ENCODE measurements around the gene FSD1L. TPM values are rescaled to one million over a fixed set of nuclear protein-coding genes. Genes with fewer than 3 reads are reported as not detected.

FSD1L gene
- total and polyA plus RNA-seq, 2 experiments from 2014 or later = 8.8 to 10.1 TPM

DNA sequence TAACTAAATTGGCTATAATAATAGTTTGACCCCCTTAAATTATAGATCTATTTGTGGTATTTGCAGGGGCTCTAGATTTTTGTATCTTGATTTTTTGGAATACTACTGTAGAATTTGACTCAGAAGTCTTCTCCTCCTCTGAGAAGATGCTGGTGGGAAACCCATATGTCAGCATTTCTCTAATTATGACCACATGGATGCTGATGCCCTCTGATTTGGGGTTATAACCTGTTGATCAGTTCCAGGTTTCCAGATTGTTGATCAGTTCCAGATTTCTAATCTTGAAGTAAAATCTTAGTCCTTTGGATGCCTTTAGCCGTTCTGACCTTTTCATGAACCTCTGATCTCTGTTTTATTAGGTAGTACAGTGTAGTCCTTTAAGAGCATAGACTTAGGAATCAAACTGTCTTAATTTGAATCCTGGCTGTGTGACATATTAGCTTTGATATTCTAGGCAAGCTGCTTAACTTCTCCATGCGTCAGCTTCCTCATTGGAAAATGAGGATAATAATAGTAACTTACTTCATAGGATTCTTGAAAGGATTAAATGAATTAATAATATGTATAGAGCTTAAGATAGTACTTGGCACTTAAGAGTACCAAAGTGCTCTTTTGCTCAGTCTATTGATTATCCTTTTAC is 8.1 kb downstream of the FSD1L start:
- peaks cover 46% of the 10 kb centered on the region for H3K4me1 ChIP-seq (ENCODE audit: low read depth)
- no peaks in the 10 kb centered on the region for H3K27me3 ChIP-seq
- TF ChIP-seq, protein P1, sequence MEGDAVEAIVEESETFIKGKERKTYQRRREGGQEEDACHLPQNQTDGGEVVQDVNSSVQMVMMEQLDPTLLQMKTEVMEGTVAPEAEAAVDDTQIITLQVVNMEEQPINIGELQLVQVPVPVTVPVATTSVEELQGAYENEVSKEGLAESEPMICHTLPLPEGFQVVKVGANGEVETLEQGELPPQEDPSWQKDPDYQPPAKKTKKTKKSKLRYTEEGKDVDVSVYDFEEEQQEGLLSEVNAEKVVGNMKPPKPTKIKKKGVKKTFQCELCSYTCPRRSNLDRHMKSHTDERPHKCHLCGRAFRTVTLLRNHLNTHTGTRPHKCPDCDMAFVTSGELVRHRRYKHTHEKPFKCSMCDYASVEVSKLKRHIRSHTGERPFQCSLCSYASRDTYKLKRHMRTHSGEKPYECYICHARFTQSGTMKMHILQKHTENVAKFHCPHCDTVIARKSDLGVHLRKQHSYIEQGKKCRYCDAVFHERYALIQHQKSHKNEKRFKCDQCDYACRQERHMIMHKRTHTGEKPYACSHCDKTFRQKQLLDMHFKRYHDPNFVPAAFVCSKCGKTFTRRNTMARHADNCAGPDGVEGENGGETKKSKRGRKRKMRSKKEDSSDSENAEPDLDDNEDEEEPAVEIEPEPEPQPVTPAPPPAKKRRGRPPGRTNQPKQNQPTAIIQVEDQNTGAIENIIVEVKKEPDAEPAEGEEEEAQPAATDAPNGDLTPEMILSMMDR (IDR thresholded peaks at IDR 0.05; ENCODE audit: low read depth, low read length) = no peak
- no peak overlapping the region for H3K4me3 ChIP-seq
- H3K9me3 ChIP-seq (ENCODE audit: low read depth) = no peaks in the 10 kb centered on the region
- DNase-seq (ENCODE audit: low read depth in 1 of 2, low spot score in 1 of 2) = no peak
- H3K36me3 ChIP-seq = no peaks in the 10 kb centered on the region
- no peak overlapping the region for H3K27ac ChIP-seq

DNA sequence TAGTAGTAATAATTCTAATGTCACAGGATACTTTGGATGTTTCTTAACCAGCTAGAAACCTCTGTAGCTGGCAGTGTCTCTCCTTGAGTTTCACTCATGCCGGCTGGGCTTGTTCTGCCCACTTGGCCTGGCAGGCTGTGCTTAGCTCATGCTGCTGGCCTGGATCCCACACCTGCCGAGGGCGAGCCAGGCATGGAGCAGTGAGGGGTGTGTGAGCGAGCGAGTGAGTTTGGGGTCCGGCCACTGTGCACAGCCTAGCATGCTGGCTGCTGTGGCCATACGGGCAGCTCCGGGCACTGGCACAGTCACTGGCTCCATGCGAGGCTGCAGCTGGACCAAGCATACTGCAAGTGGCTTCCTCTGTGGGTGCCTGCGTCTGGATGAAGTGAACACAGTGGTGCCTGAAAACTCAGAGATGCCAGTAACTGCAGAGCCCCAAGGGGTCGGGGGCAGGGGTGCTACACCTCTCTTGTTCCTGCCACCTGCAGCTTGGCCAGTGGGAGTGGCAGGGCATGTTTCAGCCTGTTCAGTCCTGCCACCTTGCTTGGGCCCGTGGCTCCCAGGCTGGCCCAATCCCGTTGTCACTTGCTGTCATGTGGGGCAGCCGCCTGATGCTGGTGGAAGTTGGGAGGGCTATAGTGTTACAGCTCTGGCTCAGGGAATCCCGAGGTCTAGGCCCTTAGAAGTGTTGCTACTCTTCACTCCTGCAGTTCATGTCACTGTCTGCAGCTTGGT is 9.9 kb downstream of the FSD1L start:
- no peak for DNase-seq (ENCODE audit: low read depth in 1 of 2, low spot score in 1 of 2)
- TF ChIP-seq, protein P1 (IDR thresholded peaks at IDR 0.05; ENCODE audit: low read depth, low read length) = no peak

DNA sequence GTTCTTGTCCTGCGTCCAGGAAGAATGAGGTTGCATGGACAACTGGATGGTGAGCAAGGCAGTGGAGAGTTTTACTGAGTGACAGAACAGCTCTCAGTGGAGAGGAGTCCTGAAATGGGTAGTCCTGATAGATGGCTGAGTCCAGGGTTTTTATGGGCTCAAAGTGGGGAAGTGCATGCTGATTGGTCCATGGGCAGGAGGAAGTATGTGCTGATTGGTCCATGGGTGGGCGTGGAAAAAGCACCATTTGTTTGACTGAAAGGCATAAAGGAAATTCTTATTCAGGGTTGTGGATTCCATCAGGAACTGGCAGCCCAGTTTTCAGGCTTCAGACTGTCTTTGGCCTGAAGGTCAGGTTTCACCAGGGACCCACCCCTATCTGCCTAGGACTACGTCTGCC is 10.6 kb downstream of the FSD1L start:
- Histone ChIP-seq H3K9me3 (ENCODE audit: low read depth) (no peaks in the 10 kb centered on the region), H3K27me3 (no peaks in the 10 kb centered on the region), H3K4me1 (ENCODE audit: low read depth) (peaks cover 56% of the 10 kb centered on the region), H3K36me3 (no peaks in the 10 kb centered on the region), H3K27ac (peak overlapping the region; percentile 91), H3K4me3 (no peak overlapping the region)
- DNase-seq (ENCODE audit: low read depth in 1 of 2, low spot score in 1 of 2) = no peak
- TF ChIP-seq, protein P1 (IDR thresholded peaks at IDR 0.05; ENCODE audit: low read depth, low read length) = no peak

More for the DNA sequence above, 9.9 kb downstream of the FSD1L start:
- Histone ChIP-seq H3K9me3 (ENCODE audit: low read depth) (no peaks in the 10 kb centered on the region), H3K36me3 (no peaks in the 10 kb centered on the region), H3K4me3 (no peak overlapping the region), H3K27me3 (no peaks in the 10 kb centered on the region), H3K4me1 (ENCODE audit: low read depth) (peaks cover 56% of the 10 kb centered on the region), H3K27ac (peak overlapping the region; percentile 91)

DNA sequence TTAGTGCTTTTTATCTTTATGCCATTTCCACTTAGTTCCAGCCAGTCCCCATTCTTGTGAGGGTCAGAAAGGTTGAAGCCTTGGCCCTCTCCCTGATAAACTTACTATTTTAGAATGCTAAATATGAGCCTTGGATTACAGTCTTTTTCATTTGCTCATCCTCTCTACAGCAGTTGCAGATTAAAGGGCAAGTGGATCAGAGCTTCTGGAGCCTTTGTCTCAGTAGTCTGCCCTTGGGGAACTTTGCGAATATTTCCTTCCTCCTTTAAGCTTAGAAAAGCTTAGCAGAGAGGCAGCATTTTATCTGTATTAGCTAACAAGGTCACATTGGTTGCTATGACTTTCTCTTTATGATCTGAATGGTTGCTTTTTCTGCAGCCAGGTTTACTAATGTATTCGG is 11.5 kb downstream of the FSD1L start:
- Histone ChIP-seq H3K27ac (peak overlapping the region; percentile 91), H3K36me3 (peaks cover 3% of the 10 kb centered on the region), H3K27me3 (no peaks in the 10 kb centered on the region), H3K4me3 (no peak overlapping the region), H3K4me1 (ENCODE audit: low read depth) (peaks cover 53% of the 10 kb centered on the region), H3K9me3 (ENCODE audit: low read depth) (no peaks in the 10 kb centered on the region)
- peak in 1 of 2 donors; percentile 28 for DNase-seq (ENCODE audit: low read depth in 1 of 2, low spot score in 1 of 2)
- TF ChIP-seq, protein P1 (IDR thresholded peaks at IDR 0.05; ENCODE audit: low read depth, low read length) = no peak

DNA sequence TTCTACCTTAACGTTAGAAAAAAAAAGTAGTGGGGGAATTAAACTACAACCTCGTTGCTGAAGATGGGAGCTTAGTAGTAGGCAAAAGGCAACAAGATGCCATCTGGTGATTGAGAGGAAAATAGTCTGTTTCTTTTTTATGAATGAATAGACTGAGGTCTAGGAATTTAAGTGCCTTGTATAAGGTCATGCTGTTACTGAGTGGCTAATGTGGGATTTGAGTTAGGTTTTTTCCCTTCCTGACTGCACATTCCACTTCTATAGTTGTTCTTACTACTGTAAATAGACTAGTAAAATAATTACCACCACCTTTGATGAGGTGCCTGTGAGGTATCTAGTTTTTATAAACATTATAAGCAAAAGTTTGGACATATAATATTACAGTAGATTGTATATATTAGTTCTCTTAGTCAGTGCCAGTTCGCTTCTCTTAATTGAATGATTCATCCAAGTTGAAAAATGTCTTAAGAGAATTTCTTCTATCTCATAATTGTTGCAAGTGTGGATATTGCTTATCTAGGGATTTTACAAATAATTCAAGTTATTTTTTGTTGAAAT is 19.1 kb downstream of the FSD1L start:
- H3K9me3 ChIP-seq (ENCODE audit: low read depth) = no peaks in the 10 kb centered on the region
- no peaks in the 10 kb centered on the region for H3K4me1 ChIP-seq (ENCODE audit: low read depth)
- H3K36me3 ChIP-seq = peaks cover 25% of the 10 kb centered on the region
- TF ChIP-seq, protein P1 (IDR thresholded peaks at IDR 0.05; ENCODE audit: low read depth, low read length) = no peak
- no peaks in the 10 kb centered on the region for H3K27me3 ChIP-seq
- DNase-seq (ENCODE audit: low read depth in 1 of 2, low spot score in 1 of 2) = no peak
- no peak overlapping the region for H3K27ac ChIP-seq
- no peak overlapping the region for H3K4me3 ChIP-seq

Measured in cardiac muscle cell (in vitro differentiated cells and primary cell).